Gastrocnemius medialis (tissue), 4 donors: ENCODE measurements around the gene ANKRD33B. TPM values are rescaled to one million over a fixed set of nuclear protein-coding genes. Genes with fewer than 3 reads are reported as not detected.
"Not testable (repeated sequence)": the region's sequence is repeated elsewhere in the genome, so short reads cannot be mapped to it uniquely, and the experiment has no call there.

Experiments
- ATAC-seq, 2 donors: fragments of 150-250 bp; one replicate each; pipeline ENCODE4 v1.9.1; 2016
- DNase-seq, 2 donors: peaks; one replicate each; pipeline ENCODE4 v3.0.0-alpha.2; 2019
- H3K27ac ChIP-seq, 4 donors: fragments of 200-600 bp; sonication (generic); 1 replicate in 1 of 4; 2 replicates in 3 of 4; pipeline ENCODE4 v1.5.1; 2016 to 2018; ENCODE audit warnings: mild to moderate bottlenecking in 2 of 4, moderate library complexity in 1 of 4
- H3K27me3 ChIP-seq, 3 donors: fragments of 200-600 bp; sonication (generic) in 2 of 3; 1 replicate in 1 of 3; 2 replicates in 2 of 3; pipeline versions ENCODE4 v1.5.1 to v1.6.0; 2016 to 2019; ENCODE audit warnings: mild to moderate bottlenecking in 1 of 3, moderate library complexity in 1 of 3
- H3K36me3 ChIP-seq, 2 donors: fragments of 200-600 bp; sonication (generic) in 1 of 2; one replicate each; pipeline ENCODE4 v1.5.1; 2017 to 2018
- H3K4me1 ChIP-seq, 2 donors: fragments of 200-600 bp; sonication (generic) in 1 of 2; one replicate each; pipeline ENCODE4 v1.5.1; 2016 to 2017; ENCODE audit warnings: mild to moderate bottlenecking in 2 of 2
- H3K4me3 ChIP-seq, 4 donors: fragments of 200-600 bp; sonication (generic) in 3 of 4; 1 replicate in 1 of 4; 2 replicates in 3 of 4; pipeline ENCODE4 v1.5.1; 2016 to 2019; ENCODE audit warnings: mild to moderate bottlenecking in 2 of 4
- H3K9me3 ChIP-seq, 3 donors: fragments of 200-600 bp; sonication (generic) in 2 of 3; 1 replicate in 1 of 3; 2 replicates in 2 of 3; pipeline ENCODE4 v1.5.1; 2016 to 2019
- CTCF ChIP-seq, 5 experiments: fragments of 450-650 bp in 3 of 5; fragments of 200-600 bp in 2 of 5; sonication (generic) in 2 of 5; IDR thresholded peaks in 4 of 5; conservative IDR thresholded peaks in 1 of 5; 1 replicate in 4 of 5; 2 replicates in 1 of 5; pipeline ENCODE4 v1.5.1; 2016 to 2019; ENCODE audit warnings: antibody characterized with exemption in 5 of 5, mild to moderate bottlenecking in 3 of 5, moderate library complexity in 3 of 5
- POLR2A ChIP-seq, 2 donors: fragments of 450-650 bp; IDR thresholded peaks; one replicate each; pipeline ENCODE4 v1.6.1; 2017; ENCODE audit warnings: antibody characterized with exemption in 2 of 2, mild to moderate bottlenecking in 2 of 2, moderate library complexity in 2 of 2
- in situ Hi-C, 4 donors: fragments of 200-750 bp; cut with MboI; loops; one replicate each; pipeline versions ENCODE4 v1.15.0 to v1.8.0; 2017; ENCODE audit warnings: low sequenced_read_pairs in 4 of 4
- intact Hi-C: fragments of 100-400 bp; cut with DNase I; formaldehyde crosslinking; loops from one replicate; pipeline ENCODE4 v1.15.1; 2023; ENCODE audit warnings: low total_unique reads
- total RNA-seq, 4 donors: library from RNA; depleted of rRNA; stranded (reverse); fragments of >200 nt; gene quantifications; one replicate each; pipeline versions ENCODE4 v1.1.0 to v1.2.3, GENCODE V29; 2016

The ANKRD33B gene
- total RNA-seq, 4 donors from 2014 or later: 2.2 to 38.9 (median 15.1) TPM

GRCh38 chr5:10628601-10629000 is 64.7 kb downstream of the ANKRD33B start:
- DNase-seq (no peak), ATAC-seq (no peak)
- Histone ChIP-seq H3K36me3 (no peaks in the 10 kb centered on the region), H3K27me3 (no peaks in the 10 kb centered on the region), H3K4me1 (peaks cover 14 to 18% of the 10 kb centered on the region in 2 donors), H3K9me3 (no peaks in the 10 kb centered on the region), H3K27ac (no peak overlapping the region), H3K4me3 (no peak overlapping the region)
- in situ Hi-C loops: loop anchor here in 3 of 4 donors (5.0 to 25.0 kb wide), 3 partner anchors 174 to 341 kb away; no protein-coding TSS in a partner anchor
- intact Hi-C loops: loop anchor here (1.0 kb wide), 2 partner anchors 176 to 344 kb away; no protein-coding TSS in a partner anchor
- TF ChIP-seq CTCF (IDR thresholded peaks at IDR 0.05 in 4 of 5, conservative IDR thresholded peaks at IDR 0.05 in 1 of 5) (no peak), POLR2A (IDR thresholded peaks at IDR 0.05) (no peak)

- ATAC-seq (no peak), DNase-seq (no peak)
- intact Hi-C loops (no loop called here), in situ Hi-C loops (loop anchor here (5.0 to 25.0 kb wide), 3 partner anchors 175 to 342 kb away; no protein-coding TSS in a partner anchor)
- peaks cover 14 to 18% of the 10 kb centered on the region in 2 donors for H3K4me1 ChIP-seq
- no peaks in the 10 kb centered on the region for H3K27me3 ChIP-seq
- no peak overlapping the region for H3K27ac ChIP-seq
- no peaks in the 10 kb centered on the region for H3K36me3 ChIP-seq
- TF ChIP-seq POLR2A (IDR thresholded peaks at IDR 0.05) (no peak), CTCF (IDR thresholded peaks at IDR 0.05 in 4 of 5, conservative IDR thresholded peaks at IDR 0.05 in 1 of 5) (no peak)
- no peaks in the 10 kb centered on the region for H3K9me3 ChIP-seq
- H3K4me3 ChIP-seq: no peak overlapping the region
Measured at GRCh38 chr5:10629682-10630081, 65.8 kb downstream of the ANKRD33B start.

- no peak overlapping the region for H3K4me3 ChIP-seq
- no peak overlapping the region for H3K27ac ChIP-seq
- no peak for ATAC-seq
- intact Hi-C loops: no loop called here
- TF ChIP-seq CTCF (IDR thresholded peaks at IDR 0.05 in 4 of 5, conservative IDR thresholded peaks at IDR 0.05 in 1 of 5) (no peak), POLR2A (IDR thresholded peaks at IDR 0.05) (no peak)
- no peaks in the 10 kb centered on the region for H3K36me3 ChIP-seq
- in situ Hi-C loops: loop anchor here in 3 of 4 donors (5.0 to 25.0 kb wide), 2 partner anchors 178 to 343 kb away; no protein-coding TSS in a partner anchor
- DNase-seq: no peak
- no peaks in the 10 kb centered on the region for H3K27me3 ChIP-seq
- no peaks in the 10 kb centered on the region for H3K9me3 ChIP-seq
- H3K4me1 ChIP-seq: peaks cover 14 to 18% of the 10 kb centered on the region in 2 donors
Measured at GRCh38 chr5:10630126-10630525, 66.3 kb downstream of the ANKRD33B start.

- H3K9me3 ChIP-seq, ATAC-seq, H3K4me3 ChIP-seq, H3K27me3 ChIP-seq, intact Hi-C loops, DNase-seq, H3K36me3 ChIP-seq, H3K27ac ChIP-seq: not testable (repeated sequence)
- in situ Hi-C loops: loop anchor here in 3 of 4 donors (5.0 to 25.0 kb wide), 2 partner anchors 178 to 343 kb away; no protein-coding TSS in a partner anchor
- peaks cover 14 to 16% of the 10 kb centered on the region in 2 donors for H3K4me1 ChIP-seq
Measured at GRCh38 chr5:10630744-10631143, 66.9 kb downstream of the ANKRD33B start.

- Histone ChIP-seq H3K4me3 (no peak overlapping the region), H3K36me3 (no peaks in the 10 kb centered on the region), H3K27me3 (no peaks in the 10 kb centered on the region), H3K27ac (no peak overlapping the region), H3K4me1 (peaks cover 9 to 14% of the 10 kb centered on the region in 2 donors), H3K9me3 (no peaks in the 10 kb centered on the region)
- intact Hi-C loops (no loop called here), in situ Hi-C loops (loop anchor here in 3 of 4 donors (5.0 to 25.0 kb wide), 2 partner anchors 179 to 344 kb away; no protein-coding TSS in a partner anchor)
- ATAC-seq (no peak), DNase-seq (no peak)
- TF ChIP-seq CTCF (IDR thresholded peaks at IDR 0.05 in 4 of 5, conservative IDR thresholded peaks at IDR 0.05 in 1 of 5): no peak
- no peak for TF ChIP-seq POLR2A (IDR thresholded peaks at IDR 0.05)
Measured at GRCh38 chr5:10631316-10631996, 67.6 kb downstream of the ANKRD33B start.
